ENCODE measurements around the gene SERINC3. TPM values are rescaled to one million over a fixed set of nuclear protein-coding genes. Genes with fewer than 3 reads are reported as not detected.

The SERINC3 gene
- polyA plus RNA-seq, 2 donors: 25.5 to 35.1 TPM

DNA sequence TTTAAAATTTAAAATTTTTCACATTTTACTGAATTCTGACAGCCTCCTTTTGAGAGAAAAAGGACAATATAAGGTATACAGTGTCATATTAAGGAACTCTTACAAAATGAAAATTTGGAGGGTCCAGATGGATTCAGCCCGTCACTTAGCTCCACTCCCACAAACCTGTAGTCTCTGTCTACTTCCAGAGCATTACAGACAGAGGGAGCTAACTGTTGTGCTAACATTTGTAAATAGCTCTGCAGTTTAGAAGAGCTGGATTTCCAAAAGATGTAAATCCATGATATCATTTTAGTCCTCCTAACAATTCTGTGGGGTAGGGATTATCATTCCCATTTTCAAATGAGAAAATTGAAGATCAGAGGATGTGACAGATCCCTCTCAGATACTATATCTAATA, 16.1 kb upstream of the SERINC3 start:
- Histone ChIP-seq H3K27ac (ENCODE audit: low read depth in 2 of 2, low read length in 1 of 2) (no peak overlapping the region), H3K9me3 (ENCODE audit: control insufficient read depth in 2 of 2, insufficient read depth in 1 of 2, low read depth in 1 of 2, low read length in 1 of 2) (no peaks in the 10 kb centered on the region), H3K4me1 (ENCODE audit: control insufficient read depth in 2 of 2, insufficient read depth in 2 of 2, low read length in 1 of 2) (no peaks in the 10 kb centered on the region), H3K36me3 (ENCODE audit: control insufficient read depth in 2 of 2, insufficient read depth in 2 of 2, low read length in 1 of 2) (no peaks in the 10 kb centered on the region), H3K4me3 (ENCODE audit: low read depth in 1 of 2, low read length in 2 of 2) (no peak overlapping the region), H3K27me3 (ENCODE audit: control insufficient read depth in 1 of 2, insufficient read depth in 2 of 2, low read length in 2 of 2) (no peaks in the 10 kb centered on the region)
- WGBS, 2 donors: 70 to 79% methylated on average over 1 of the region's 1 CpG

DNA sequence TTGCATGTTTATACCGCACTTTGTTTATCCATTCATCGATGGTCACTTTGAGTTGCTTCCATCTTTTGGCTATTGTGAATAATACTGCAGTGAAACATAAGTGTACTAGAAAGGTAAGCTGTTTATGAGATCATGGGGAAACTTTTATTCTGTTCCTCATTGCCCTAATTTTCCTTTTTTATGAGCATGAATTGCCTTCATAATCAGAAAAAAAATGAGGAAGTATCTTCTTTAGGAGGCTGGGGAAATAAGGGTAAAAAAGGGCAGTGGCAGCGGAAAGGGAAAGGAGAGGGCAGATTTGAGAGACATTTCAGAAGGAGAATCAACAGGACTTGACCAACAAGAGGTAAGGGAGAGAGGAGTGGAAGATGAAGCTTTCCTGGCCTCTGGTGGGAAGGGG, 14.3 kb upstream of the SERINC3 start:
- WGBS, 2 donors: 84% methylated on average over 3 of the region's 3 CpGs
- H3K4me1 ChIP-seq (ENCODE audit: control insufficient read depth in 2 of 2, insufficient read depth in 2 of 2, low read length in 1 of 2): peaks cover 0 to 2% of the 10 kb centered on the region in 2 donors
- no peaks in the 10 kb centered on the region for H3K27me3 ChIP-seq (ENCODE audit: control insufficient read depth in 1 of 2, insufficient read depth in 2 of 2, low read length in 2 of 2)
- H3K4me3 ChIP-seq (ENCODE audit: low read depth in 1 of 2, low read length in 2 of 2): no peak overlapping the region
- H3K9me3 ChIP-seq (ENCODE audit: control insufficient read depth in 2 of 2, insufficient read depth in 1 of 2, low read depth in 1 of 2, low read length in 1 of 2): no peaks in the 10 kb centered on the region
- no peaks in the 10 kb centered on the region for H3K36me3 ChIP-seq (ENCODE audit: control insufficient read depth in 2 of 2, insufficient read depth in 2 of 2, low read length in 1 of 2)
- no peak overlapping the region for H3K27ac ChIP-seq (ENCODE audit: low read depth in 2 of 2, low read length in 1 of 2)

DNA sequence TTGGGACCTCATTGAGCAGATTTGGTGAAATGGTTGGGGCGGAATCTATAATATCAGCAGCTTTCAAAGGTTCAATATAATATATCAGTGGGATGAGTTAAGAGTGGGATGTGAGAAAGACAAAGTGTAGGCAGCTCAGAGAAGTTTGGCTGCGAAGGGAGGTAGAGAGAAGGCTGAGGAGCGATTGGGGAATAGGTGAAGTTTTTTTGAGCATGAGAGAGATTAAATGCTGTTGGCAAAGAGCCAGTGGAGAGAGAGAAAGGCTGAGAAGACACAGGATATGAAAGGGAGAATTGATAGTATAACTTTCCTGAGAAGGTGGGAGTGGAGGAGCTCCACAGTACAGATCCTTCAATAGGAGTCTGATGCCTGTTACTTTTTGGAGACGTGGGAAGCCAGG, 12.1 kb upstream of the SERINC3 start:
- no peaks in the 10 kb centered on the region for H3K27me3 ChIP-seq (ENCODE audit: control insufficient read depth in 1 of 2, insufficient read depth in 2 of 2, low read length in 2 of 2)
- peaks cover 0 to 2% of the 10 kb centered on the region in 2 donors for H3K4me1 ChIP-seq (ENCODE audit: control insufficient read depth in 2 of 2, insufficient read depth in 2 of 2, low read length in 1 of 2)
- WGBS, 2 donors: 74 to 78% methylated on average over 4 of the region's 4 CpGs
- H3K9me3 ChIP-seq (ENCODE audit: control insufficient read depth in 2 of 2, insufficient read depth in 1 of 2, low read depth in 1 of 2, low read length in 1 of 2): no peaks in the 10 kb centered on the region
- no peaks in the 10 kb centered on the region for H3K36me3 ChIP-seq (ENCODE audit: control insufficient read depth in 2 of 2, insufficient read depth in 2 of 2, low read length in 1 of 2)
- H3K4me3 ChIP-seq (ENCODE audit: low read depth in 1 of 2, low read length in 2 of 2): no peak overlapping the region
- H3K27ac ChIP-seq (ENCODE audit: low read depth in 2 of 2, low read length in 1 of 2): no peak overlapping the region

DNA sequence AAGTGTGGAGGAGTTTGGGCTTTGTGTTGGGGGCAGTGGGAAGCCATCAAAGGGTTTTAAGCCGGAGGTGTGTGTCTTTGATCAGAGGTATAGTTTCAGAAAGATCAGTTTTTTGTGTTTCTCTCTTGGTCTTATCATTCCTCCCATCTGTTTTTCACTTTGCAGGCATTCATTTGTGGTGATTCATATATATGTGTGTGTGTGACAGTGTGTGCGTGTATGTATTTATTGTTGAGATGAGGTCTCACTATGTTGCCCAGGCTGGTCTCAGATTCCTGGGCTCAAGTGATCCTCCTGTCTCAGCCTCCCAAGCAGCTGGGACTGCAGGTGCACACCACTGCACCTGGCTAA, 11.1 kb upstream of the SERINC3 start:
- no peaks in the 10 kb centered on the region for H3K36me3 ChIP-seq (ENCODE audit: control insufficient read depth in 2 of 2, insufficient read depth in 2 of 2, low read length in 1 of 2)
- H3K9me3 ChIP-seq (ENCODE audit: control insufficient read depth in 2 of 2, insufficient read depth in 1 of 2, low read depth in 1 of 2, low read length in 1 of 2): no peaks in the 10 kb centered on the region
- H3K4me1 ChIP-seq (ENCODE audit: control insufficient read depth in 2 of 2, insufficient read depth in 2 of 2, low read length in 1 of 2): peaks cover 0 to 2% of the 10 kb centered on the region in 2 donors
- WGBS, 2 donors: 64 to 75% methylated on average over 2 of the region's 2 CpGs
- H3K4me3 ChIP-seq (ENCODE audit: low read depth in 1 of 2, low read length in 2 of 2): no peak overlapping the region
- H3K27me3 ChIP-seq (ENCODE audit: control insufficient read depth in 1 of 2, insufficient read depth in 2 of 2, low read length in 2 of 2): no peaks in the 10 kb centered on the region
- peak overlapping the region; percentile 6 to 64 for H3K27ac ChIP-seq (ENCODE audit: low read depth in 2 of 2, low read length in 1 of 2)

DNA sequence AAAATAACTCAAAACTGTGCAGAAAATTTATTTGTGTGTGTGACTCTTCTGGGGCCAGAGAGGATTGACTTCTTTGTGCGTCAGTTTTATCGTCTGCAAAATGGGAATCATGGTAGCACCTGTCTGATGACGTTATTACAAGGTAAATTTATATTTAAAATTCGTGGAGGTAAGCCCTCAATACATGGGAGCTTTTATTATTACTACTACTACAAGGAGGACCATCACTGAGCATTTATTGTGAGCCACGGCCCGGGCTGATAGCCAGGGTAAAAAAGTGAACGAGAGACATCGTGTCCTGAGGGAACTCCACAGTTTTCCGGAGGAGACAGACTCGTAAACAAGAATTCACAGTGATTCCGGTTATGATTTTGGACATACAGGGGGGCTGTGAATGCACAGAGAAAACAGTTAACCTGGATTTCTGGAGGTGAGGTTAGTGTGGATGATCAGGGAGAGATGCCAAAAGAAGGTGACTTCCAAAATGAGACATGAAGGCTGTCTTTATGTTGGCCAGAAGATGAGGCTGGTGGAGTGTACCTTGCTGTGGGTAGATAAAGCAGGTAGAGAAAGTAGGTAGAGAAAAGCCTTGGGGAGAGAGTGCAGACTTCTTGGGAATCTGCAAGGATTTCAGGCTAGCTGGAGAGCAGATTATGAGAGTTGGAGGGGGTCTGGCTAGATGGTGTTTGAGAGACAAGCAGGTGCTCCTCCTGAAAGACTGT, 10.6 kb upstream of the SERINC3 start:
- H3K27ac ChIP-seq (ENCODE audit: low read depth in 2 of 2, low read length in 1 of 2): peak overlapping the region; percentile 43 to 64
- no peaks in the 10 kb centered on the region for H3K27me3 ChIP-seq (ENCODE audit: control insufficient read depth in 1 of 2, insufficient read depth in 2 of 2, low read length in 2 of 2)
- H3K4me3 ChIP-seq (ENCODE audit: low read depth in 1 of 2, low read length in 2 of 2): peak overlapping the region; percentile 66 to 76
- no peaks in the 10 kb centered on the region for H3K36me3 ChIP-seq (ENCODE audit: control insufficient read depth in 2 of 2, insufficient read depth in 2 of 2, low read length in 1 of 2)
- peaks cover 0 to 2% of the 10 kb centered on the region in 2 donors for H3K4me1 ChIP-seq (ENCODE audit: control insufficient read depth in 2 of 2, insufficient read depth in 2 of 2, low read length in 1 of 2)
- WGBS, 2 donors: 8 to 16% methylated on average over 11 of the region's 11 CpGs
- no peaks in the 10 kb centered on the region for H3K9me3 ChIP-seq (ENCODE audit: control insufficient read depth in 2 of 2, insufficient read depth in 1 of 2, low read depth in 1 of 2, low read length in 1 of 2)

DNA sequence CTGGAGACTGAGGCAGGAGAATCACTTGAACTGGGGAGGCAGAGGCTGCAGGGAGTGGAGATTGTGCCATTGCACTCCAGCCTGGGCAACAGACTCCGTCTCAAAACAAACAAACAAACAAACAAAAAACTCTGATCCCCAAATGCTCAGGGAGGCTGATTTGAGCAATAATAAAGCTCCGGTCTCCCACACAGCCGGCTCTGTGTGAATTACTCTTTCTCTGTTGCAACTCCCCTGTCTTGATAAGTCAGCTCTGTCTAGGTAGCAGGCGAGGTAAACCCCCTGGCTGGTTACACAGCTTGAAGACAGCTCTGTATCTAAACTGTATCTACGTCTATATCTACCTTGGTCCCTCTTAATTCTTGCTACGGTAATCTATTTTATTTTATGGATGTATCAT, 6.4 kb upstream of the SERINC3 start:
- no peak overlapping the region for H3K4me3 ChIP-seq (ENCODE audit: low read depth in 1 of 2, low read length in 2 of 2)
- H3K4me1 ChIP-seq (ENCODE audit: control insufficient read depth in 2 of 2, insufficient read depth in 2 of 2, low read length in 1 of 2): peaks cover 0 to 2% of the 10 kb centered on the region in 2 donors
- H3K36me3 ChIP-seq (ENCODE audit: control insufficient read depth in 2 of 2, insufficient read depth in 2 of 2, low read length in 1 of 2): no peaks in the 10 kb centered on the region
- H3K9me3 ChIP-seq (ENCODE audit: control insufficient read depth in 2 of 2, insufficient read depth in 1 of 2, low read depth in 1 of 2, low read length in 1 of 2): no peaks in the 10 kb centered on the region
- H3K27ac ChIP-seq (ENCODE audit: low read depth in 2 of 2, low read length in 1 of 2): no peak overlapping the region
- no peaks in the 10 kb centered on the region for H3K27me3 ChIP-seq (ENCODE audit: control insufficient read depth in 1 of 2, insufficient read depth in 2 of 2, low read length in 2 of 2)
- 80 to 86% methylated on average over 6 of the region's 6 CpGs for WGBS, 2 donors

DNA sequence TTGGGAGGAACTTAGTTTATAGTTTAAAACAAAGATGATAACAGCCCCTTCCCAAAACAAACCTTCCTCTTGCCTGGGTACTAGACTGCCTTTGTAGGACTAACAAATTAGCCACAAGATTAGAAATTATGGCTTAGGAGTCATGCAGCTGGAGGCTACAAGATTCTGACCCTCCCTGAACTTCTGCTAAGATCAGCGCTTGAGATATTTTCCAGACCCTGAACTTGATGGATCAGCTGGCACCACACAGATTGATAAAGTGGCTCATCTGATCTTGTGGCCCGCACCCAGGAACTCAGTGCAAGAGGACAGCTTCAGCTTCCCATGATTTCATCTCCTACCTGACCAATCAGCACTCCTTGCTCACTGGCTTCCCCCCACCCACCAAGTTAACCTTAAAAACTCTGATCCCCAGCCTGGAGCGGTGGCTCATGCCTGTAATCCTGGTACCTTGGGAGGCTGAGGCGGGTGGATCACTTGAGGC, 5.9 kb upstream of the SERINC3 start:
- Histone ChIP-seq H3K4me3 (ENCODE audit: low read depth in 1 of 2, low read length in 2 of 2) (no peak overlapping the region), H3K4me1 (ENCODE audit: control insufficient read depth in 2 of 2, insufficient read depth in 2 of 2, low read length in 1 of 2) (peaks cover 0 to 1% of the 10 kb centered on the region in 2 donors), H3K9me3 (ENCODE audit: control insufficient read depth in 2 of 2, insufficient read depth in 1 of 2, low read depth in 1 of 2, low read length in 1 of 2) (no peaks in the 10 kb centered on the region), H3K36me3 (ENCODE audit: control insufficient read depth in 2 of 2, insufficient read depth in 2 of 2, low read length in 1 of 2) (no peaks in the 10 kb centered on the region), H3K27ac (ENCODE audit: low read depth in 2 of 2, low read length in 1 of 2) (no peak overlapping the region), H3K27me3 (ENCODE audit: control insufficient read depth in 1 of 2, insufficient read depth in 2 of 2, low read length in 2 of 2) (no peaks in the 10 kb centered on the region)
- 73 to 79% methylated on average over 4 of the region's 4 CpGs for WGBS, 2 donors

DNA sequence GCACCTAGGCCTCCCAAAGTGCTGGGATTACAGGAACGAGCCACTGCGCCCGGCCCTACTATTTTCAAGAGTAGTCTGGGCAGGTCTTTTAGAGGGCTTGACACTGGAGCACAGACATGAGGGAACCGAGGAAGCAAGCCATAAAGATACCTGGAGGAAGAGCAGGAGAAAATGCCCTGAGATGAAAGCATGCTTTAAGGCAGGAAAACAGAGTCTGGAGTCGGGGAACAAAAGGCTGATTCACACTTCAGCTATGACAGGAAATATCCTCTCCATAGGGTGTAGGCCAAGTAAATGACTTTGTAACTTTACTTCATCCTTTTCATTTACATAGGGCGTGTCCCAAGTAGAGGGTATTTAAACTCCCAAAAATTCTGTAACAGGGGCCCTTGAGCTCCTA, 4.3 kb upstream of the SERINC3 start:
- Histone ChIP-seq H3K4me3 (ENCODE audit: low read depth in 1 of 2, low read length in 2 of 2) (no peak overlapping the region), H3K27ac (ENCODE audit: low read depth in 2 of 2, low read length in 1 of 2) (no peak overlapping the region), H3K27me3 (ENCODE audit: control insufficient read depth in 1 of 2, insufficient read depth in 2 of 2, low read length in 2 of 2) (no peaks in the 10 kb centered on the region), H3K36me3 (ENCODE audit: control insufficient read depth in 2 of 2, insufficient read depth in 2 of 2, low read length in 1 of 2) (no peaks in the 10 kb centered on the region), H3K4me1 (ENCODE audit: control insufficient read depth in 2 of 2, insufficient read depth in 2 of 2, low read length in 1 of 2) (no peaks in the 10 kb centered on the region), H3K9me3 (ENCODE audit: control insufficient read depth in 2 of 2, insufficient read depth in 1 of 2, low read depth in 1 of 2, low read length in 1 of 2) (no peaks in the 10 kb centered on the region)
- WGBS, 2 donors: 60 to 65% methylated on average over 6 of the region's 6 CpGs

DNA sequence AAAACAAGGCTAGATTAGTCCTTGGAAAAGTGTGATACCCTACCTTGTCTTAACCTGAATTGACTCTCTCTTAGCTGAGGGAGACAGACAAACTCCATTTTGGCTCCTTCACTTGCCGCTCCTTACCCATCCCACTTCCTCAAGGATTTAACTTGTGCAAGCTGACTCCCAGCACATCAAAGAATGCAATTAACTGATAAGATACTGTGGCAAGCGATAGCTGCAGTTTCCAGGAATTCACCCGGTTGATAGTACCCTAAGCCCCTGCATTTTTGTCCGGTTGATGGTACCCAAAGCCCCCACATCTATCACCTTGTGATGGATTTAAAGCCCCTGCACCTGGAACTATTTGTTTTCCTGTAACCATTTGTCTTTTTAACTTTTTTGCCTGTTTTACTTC, 1.9 kb upstream of the SERINC3 start:
- H3K27ac ChIP-seq (ENCODE audit: low read depth in 2 of 2, low read length in 1 of 2): no peak overlapping the region
- H3K4me3 ChIP-seq (ENCODE audit: low read depth in 1 of 2, low read length in 2 of 2): no peak overlapping the region
- H3K27me3 ChIP-seq (ENCODE audit: control insufficient read depth in 1 of 2, insufficient read depth in 2 of 2, low read length in 2 of 2): no peaks in the 10 kb centered on the region
- WGBS, 2 donors: 57 to 63% methylated on average over 4 of the region's 4 CpGs
- peaks cover 4 to 5% of the 10 kb centered on the region in 2 donors for H3K4me1 ChIP-seq (ENCODE audit: control insufficient read depth in 2 of 2, insufficient read depth in 2 of 2, low read length in 1 of 2)
- no peaks in the 10 kb centered on the region for H3K9me3 ChIP-seq (ENCODE audit: control insufficient read depth in 2 of 2, insufficient read depth in 1 of 2, low read depth in 1 of 2, low read length in 1 of 2)
- no peaks in the 10 kb centered on the region for H3K36me3 ChIP-seq (ENCODE audit: control insufficient read depth in 2 of 2, insufficient read depth in 2 of 2, low read length in 1 of 2)

DNA sequence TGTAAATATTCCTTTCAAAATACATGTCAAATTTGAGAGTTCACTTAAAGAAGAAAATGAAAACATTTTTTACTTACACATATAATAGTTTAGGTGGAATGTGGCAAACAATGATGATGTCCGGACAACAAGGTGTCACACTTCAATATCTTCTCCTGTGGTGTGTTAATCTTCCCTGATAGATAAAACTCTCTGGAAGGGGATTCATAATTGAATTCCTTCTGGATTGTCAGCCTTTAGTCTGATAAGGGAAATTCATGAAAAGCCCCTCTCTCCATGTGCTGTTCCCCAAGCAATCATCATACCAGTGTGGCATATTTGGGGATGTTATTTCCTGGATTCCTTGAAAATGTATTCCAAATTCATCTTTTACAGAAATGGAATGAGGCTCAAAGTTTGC, 971 bp upstream of the SERINC3 start:
- H3K4me1 ChIP-seq (ENCODE audit: control insufficient read depth in 2 of 2, insufficient read depth in 2 of 2, low read length in 1 of 2): peaks cover 4 to 5% of the 10 kb centered on the region in 2 donors

More for the DNA sequence above, 971 bp upstream of the SERINC3 start:
- 79 to 90% methylated on average over 1 of the region's 1 CpG for WGBS, 2 donors
- Histone ChIP-seq H3K9me3 (ENCODE audit: control insufficient read depth in 2 of 2, insufficient read depth in 1 of 2, low read depth in 1 of 2, low read length in 1 of 2) (no peaks in the 10 kb centered on the region), H3K27me3 (ENCODE audit: control insufficient read depth in 1 of 2, insufficient read depth in 2 of 2, low read length in 2 of 2) (no peaks in the 10 kb centered on the region), H3K36me3 (ENCODE audit: control insufficient read depth in 2 of 2, insufficient read depth in 2 of 2, low read length in 1 of 2) (no peaks in the 10 kb centered on the region), H3K27ac (ENCODE audit: low read depth in 2 of 2, low read length in 1 of 2) (no peak overlapping the region), H3K4me3 (ENCODE audit: low read depth in 1 of 2, low read length in 2 of 2) (no peak overlapping the region)
